ENCODE data around the gene CD177.
"Not testable (repeated sequence)": the region's sequence is repeated elsewhere in the genome, so short reads cannot be mapped to it uniquely, and the experiment has no call there.

The CD177 gene

DNA sequence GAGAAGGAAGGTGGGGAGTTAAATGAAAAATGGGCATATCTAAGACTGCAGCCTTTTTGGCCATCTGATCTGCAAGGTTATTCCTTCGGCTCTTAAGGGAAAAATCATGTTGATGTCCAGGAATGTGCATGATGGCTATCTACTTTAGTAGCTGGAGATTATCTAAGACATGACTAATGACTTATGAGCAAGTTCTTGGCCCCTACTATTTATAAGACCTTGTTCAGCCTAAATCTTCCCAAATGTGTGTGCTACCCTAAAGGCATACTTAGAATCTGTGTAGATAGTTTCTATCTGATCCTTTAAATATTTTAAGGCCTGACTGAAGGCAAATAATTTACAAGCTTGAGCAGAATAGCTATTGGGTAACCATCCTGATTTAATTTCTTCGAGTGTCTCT lies 41.8 kb upstream of the CD177 start:
- no peak overlapping the region for H3K27ac ChIP-seq

GRCh38 chr19:43313711-43314495 lies 39.6 kb upstream of the CD177 start:
- TF ChIP-seq, protein P1, sequence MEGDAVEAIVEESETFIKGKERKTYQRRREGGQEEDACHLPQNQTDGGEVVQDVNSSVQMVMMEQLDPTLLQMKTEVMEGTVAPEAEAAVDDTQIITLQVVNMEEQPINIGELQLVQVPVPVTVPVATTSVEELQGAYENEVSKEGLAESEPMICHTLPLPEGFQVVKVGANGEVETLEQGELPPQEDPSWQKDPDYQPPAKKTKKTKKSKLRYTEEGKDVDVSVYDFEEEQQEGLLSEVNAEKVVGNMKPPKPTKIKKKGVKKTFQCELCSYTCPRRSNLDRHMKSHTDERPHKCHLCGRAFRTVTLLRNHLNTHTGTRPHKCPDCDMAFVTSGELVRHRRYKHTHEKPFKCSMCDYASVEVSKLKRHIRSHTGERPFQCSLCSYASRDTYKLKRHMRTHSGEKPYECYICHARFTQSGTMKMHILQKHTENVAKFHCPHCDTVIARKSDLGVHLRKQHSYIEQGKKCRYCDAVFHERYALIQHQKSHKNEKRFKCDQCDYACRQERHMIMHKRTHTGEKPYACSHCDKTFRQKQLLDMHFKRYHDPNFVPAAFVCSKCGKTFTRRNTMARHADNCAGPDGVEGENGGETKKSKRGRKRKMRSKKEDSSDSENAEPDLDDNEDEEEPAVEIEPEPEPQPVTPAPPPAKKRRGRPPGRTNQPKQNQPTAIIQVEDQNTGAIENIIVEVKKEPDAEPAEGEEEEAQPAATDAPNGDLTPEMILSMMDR (conservative IDR thresholded peaks at IDR 0.05): no peak
- H3K27ac ChIP-seq: no peak overlapping the region

More for the DNA sequence above, 41.8 kb upstream of the CD177 start:
- TF ChIP-seq, protein P1 (conservative IDR thresholded peaks at IDR 0.05): no peak

DNA sequence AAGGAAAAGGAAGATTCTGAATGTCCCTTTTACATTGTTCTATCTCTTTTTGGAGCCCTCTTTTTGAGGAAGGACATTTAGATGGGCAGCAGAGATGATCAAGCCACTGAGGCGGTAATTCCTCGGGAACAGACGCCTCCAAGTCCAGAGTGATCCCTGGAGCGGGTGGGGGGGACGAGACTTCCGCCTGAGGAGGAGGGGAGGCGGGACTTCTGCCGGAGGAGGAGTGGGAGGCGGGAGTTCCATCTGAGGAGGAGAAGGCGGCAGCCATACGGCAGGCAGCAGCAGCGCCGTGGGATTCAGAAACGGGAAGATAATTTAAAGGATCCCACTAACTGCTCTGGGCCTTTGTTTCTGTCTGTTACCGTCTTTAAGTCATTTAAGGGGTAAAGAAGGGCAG lies 37.6 kb upstream of the CD177 start:
- no peak overlapping the region for H3K27ac ChIP-seq
- TF ChIP-seq, protein P1 (conservative IDR thresholded peaks at IDR 0.05): no peak

- H3K27ac ChIP-seq: no peak overlapping the region
- TF ChIP-seq, protein P1 (conservative IDR thresholded peaks at IDR 0.05): peak; percentile 95
Measured at GRCh38 chr19:43316591-43317319, 36.7 kb upstream of the CD177 start.

- TF ChIP-seq, protein P1 (conservative IDR thresholded peaks at IDR 0.05): no peak
- no peak overlapping the region for H3K27ac ChIP-seq
Measured at GRCh38 chr19:43318203-43318602, 35.3 kb upstream of the CD177 start.

- TF ChIP-seq, protein P1 (conservative IDR thresholded peaks at IDR 0.05): no peak
- no peak overlapping the region for H3K27ac ChIP-seq
Measured at GRCh38 chr19:43318796-43319314, 34.6 kb upstream of the CD177 start.

- TF ChIP-seq, protein P1 (conservative IDR thresholded peaks at IDR 0.05): no peak
- H3K27ac ChIP-seq: no peak overlapping the region
Measured at GRCh38 chr19:43320546-43320945, 32.9 kb upstream of the CD177 start.

DNA sequence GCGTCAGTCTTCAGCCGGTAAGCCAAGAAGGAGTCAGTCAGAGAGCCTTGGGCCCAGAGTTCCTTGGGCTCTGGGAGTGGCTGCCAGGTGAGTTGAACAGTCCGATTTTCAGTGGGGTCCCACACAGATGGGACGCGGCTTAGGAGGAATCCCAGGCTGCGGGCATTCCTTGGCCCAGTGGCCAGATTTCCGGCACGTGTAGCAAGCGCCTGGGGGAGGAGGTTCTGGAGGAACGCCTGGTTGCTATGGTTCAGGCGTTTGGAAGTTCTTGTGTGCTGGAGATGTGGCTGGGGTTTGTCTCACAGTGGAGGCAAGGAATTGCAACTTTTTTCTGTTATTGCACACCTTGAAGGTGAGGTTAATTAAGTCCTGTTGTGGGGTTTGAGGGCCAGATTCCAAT lies 26.7 kb upstream of the CD177 start:
- H3K27ac ChIP-seq: not testable (repeated sequence)

GRCh38 chr19:43328561-43328960 lies 24.9 kb upstream of the CD177 start:
- H3K27ac ChIP-seq: not testable (repeated sequence)

DNA sequence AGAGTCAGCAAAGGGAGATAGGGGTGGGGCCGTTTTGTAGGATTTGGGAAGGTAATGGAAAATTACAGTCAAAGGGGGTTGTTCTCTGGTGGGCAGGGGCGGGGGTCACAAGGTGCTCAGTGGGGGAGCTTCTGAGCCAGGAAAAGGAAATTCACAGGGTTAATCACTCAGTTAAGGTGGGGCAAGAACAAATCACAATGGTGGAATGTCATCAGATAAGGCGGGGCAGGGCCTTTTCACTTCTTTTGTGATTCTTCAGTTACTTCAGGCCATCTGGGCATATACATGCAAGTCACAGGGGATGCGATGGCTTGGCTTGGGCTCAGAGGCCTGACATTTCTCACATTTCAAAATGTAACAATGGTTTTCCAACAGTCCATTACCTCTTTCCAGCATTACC lies 24.4 kb upstream of the CD177 start:
- not testable (repeated sequence) for H3K27ac ChIP-seq
